GM19452 (cell line): ENCODE data around the gene IMMP2L.

ENCODE experiments used
- ATAC-seq: cut with Tn5 transposase; IDR thresholded peaks from one replicate; pipeline ENCODE4 v1.9.1; 2021; ENCODE audit not compliant: unreplicated experiment

IMMP2L gene

DNA sequence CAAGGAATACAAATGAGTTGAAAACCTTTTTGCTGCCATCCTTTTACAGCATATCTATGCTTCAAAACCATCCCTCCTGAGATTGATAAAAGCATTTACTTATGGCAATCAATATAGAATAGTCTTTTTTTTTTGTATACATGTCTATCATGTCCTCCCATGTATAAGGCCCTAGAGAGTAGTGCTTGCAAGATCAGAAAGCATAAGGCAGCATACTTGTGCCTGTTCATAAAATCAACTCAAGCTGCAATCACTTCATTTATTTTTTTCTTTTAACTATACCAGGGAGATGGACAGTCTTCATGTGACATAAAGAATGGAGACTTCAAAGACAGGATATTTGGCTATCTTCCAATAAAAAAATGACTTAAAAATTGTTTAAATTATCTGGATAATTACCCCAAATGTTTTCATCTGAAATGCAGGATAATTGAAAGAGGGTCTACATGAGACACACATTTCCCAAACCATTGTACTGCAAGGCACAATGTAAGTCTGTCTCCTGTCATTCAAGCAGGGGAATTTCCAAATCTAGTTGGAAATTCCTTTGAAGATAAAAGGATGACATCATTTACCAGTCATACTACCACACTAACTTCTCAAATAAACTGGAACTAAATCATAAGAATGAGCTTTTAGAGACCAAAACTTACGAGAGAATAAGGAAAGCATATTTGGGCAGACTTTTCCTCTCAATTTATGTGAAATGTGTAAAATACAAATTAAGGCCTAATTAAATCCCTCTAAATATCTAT is 448.9 kb downstream of the IMMP2L start:
- no peak for ATAC-seq

DNA sequence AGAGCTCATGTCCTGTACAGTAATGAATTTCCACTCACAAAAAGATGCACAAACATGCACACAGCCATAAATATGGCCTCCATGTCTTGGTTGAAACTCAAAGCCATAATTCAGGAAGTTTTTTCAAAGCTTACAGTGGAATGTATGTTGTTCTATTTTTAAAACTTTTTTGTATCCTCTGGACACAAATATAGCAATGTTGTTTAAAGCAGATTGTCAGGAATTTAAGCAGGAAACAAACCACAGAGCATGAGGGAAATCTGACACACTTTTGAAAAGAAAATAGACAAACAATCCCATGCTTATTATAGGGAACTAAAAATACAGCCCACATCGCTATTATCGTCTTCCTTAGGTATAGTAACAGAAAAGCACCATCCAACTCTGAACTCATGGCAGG is 449.9 kb downstream of the IMMP2L start:
- ATAC-seq: no peak

DNA sequence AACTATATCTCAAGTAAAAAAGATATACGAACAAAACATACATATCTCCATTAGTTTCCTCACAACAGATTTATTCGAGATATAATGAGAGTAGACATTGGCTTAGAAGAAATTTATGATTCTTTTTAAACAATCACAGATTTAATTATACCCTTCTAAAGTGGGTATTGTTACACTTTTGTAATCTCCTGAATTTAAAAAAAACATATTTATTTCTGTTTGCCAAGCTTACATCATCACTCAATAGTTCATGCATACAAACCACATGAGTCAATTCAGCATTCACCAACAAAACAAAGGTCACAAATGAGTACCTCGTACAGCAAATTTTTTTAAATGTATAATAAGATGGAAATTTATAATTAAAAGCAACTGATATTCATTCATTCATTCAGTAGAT is 453.8 kb downstream of the IMMP2L start:
- ATAC-seq: no peak

DNA sequence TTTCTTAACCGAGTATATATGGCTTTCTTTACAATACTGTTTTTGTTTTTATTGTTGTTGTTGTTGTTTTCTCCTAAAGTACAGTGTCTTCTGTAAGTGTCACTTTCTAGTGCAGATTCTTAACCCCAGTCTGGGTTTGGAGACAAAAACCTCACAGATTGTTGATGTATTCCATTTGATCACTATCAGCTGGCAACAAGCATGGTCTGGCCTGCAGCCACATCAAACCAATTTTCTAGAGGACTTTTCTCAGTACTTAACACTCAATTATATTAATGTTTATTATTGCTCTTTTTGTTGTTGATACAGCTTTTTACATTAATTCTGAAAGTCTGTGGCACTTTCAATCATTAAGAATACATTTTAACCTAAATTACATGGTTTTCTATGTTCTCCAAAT is 454.3 kb downstream of the IMMP2L start:
- ATAC-seq: no peak

DNA sequence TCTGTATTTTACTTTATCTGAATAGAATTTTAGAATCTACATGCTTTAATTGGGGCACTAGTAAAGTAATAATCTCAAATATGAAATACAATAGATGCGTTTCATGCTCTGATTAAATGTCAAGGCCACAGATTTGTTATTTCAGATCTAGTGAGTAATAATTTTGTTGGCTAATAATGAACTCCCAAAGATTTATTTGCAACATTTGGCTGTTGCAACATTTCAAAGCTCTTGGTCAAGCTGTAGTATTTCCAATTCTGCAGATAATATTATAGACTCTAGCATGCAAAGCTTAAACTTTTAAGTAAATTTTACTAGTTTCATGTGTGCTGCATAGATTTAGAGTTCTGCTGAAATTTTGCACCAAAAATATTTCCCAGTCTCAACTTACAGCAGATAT is 454.7 kb downstream of the IMMP2L start:
- ATAC-seq: no peak

DNA sequence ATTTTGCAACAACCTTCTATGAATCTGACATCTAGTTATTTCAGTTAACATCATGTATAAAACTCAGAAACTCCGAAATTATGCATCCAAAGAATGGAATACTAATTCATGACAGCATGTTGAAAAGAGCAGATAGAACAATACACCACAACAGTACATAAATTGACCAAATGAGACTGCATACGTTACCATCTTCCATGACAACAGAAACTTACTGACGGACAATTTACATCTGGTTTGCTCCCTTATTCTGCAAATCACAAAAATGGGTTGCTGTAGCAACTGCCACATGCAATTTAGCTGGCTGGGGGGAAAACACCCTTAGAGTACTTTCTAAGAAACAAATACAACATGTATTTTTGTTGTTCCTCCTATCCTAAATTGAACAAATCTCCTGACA is 457.0 kb downstream of the IMMP2L start:
- ATAC-seq: no peak

DNA sequence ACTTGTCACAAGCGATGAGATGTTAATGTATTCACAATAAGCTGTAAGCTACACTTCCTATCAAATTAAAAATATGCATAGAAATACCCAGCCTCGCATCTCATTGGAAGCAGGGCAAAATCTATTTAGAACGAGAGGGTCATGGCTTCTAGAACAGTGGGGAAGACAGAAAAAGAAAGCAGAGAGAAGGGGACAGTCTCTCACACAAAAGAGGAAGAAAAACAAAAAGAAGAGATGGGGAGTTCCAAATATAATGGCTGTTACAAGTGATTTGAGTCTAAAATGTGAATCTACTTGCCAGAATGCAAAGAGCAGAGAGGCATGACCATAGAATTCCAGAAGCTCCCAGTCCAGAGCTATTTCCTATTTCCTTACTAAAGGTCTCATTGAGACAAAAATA is 457.6 kb downstream of the IMMP2L start:
- ATAC-seq: no peak

DNA sequence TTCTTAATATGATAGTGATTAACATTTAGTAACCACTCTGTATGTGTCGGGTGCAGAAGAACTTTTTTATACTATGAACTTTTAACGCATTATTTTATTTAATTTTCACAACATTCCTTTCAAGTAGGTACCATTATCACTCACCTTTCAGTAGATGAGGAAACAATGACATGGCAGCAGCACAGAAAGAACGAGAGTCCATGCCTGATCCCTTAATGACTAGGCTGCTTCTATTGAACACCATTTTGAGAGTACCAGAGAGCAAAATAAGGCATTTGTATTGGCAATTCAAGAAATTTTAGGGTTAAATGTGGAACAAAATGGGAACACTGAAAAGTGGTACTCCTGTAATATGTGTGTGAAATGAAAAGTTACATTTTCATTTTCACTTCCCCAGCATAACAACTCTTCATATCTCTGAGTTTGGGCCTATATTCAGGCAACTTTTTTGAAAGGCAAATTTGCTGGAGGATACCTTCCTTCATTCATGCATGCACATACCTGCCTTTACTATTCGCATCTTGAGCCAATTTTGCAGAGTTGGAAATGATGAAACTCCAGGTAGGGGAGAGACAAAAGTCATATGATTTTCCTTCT is 458.5 kb downstream of the IMMP2L start:
- peak; percentile 65 for ATAC-seq

DNA sequence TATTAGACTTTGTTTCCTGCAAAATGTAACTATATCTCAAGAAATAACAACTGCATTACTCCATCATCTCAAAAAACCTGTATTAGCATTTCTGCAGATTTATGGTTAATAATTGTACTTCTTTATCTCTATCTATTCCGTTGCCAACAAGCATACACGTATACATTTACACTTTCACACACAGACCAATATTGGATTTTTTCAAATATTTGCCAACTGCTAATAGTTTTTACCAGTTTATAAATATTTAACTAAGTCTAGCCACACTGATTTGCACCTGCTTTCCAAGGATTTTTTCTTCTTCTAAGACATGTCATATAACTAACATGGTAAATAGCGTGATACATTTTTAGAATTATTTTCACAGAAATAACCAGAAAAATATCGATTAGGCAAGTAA is 459.2 kb downstream of the IMMP2L start:
- ATAC-seq: no peak

DNA sequence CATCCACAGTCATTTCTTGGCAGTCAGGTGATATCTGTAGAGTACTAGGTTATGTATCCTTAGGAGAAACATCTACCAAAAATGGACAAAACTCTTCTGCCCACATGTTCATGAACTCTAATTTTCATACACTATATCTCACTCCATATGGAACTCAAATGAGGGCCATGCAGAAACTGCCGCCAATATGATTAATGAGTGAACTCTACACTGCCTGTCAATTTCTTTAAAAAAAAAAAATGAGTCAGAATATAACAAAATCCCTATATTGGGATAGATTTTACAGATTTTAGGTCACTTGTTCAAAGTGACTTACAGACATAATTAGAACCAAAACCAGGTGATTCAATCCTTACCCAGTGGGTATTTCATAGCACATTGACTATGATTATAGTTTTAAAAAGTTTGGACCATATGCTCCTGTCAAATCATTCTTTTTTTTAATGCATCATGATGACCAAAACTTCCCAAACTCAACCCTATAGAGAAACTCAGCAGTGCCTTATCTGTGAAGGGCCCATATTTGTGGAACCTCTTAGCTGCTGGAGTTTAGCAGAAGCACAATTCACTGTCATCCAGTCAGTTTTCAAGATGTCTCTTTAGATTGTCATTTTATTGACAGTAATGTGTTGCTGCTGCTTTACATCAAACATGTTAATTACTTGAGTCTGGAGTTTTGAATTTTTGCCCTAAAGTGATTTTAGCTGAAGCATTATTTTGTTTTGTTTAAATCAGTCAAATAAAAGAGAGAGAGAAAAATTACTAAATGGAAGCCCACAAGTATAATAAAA is 460.2 kb downstream of the IMMP2L start:
- ATAC-seq: no peak

DNA sequence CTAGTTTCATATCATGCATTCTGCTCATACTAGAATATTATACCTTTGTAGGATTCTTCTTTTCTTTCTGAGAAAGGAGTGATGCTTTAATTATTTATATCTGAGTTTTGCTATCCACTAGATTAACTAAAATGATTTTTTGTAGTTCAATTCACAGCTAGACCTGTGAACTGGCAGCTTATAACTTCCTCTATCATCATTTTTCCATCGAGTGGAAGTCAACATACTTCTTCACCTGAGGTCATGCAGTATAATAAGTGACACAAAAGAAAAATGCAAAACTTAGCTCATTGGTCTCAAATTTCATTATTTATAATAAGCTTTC is 463.4 kb downstream of the IMMP2L start:
- no peak for ATAC-seq

DNA sequence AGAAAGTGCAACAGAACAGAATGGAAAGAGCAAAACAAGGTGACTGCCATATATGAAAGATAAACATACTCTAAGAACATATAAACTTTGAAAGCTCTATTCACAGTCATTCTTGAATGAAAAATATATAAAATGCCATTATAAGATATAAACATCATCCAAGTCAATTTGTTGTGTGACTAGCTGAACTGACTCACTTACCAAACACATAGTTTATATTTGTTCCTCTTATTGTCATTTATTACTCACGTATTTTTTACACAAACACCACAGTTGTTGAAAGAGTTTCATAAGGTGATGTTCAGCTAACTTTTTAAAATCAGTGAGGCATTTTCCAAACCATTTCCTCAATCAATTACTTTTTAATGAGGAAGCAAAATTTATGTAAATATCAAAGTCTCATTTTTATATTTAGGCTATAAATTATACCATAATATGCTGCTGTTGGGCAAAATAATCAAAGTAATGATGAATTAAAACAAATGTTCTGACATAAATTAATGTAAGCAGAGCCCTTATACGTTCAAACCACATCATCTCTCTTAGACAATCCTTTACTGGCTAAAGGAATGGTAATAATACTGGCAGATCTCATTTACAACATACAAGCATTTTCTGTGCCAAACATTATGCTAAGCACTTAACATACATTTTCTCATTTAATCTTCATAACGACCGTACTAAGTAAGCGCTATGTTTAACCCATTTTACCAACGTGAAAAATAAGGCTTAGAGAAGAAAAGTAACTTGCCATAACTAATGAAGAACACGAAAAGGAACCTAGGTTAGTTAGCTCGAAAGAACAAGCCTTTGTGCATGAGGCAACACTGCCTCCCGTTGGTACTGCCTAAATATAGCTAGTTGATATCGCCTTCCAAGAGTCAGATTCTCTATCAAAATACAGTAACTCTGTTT is 464.0 kb downstream of the IMMP2L start:
- peak; percentile 70 for ATAC-seq

DNA sequence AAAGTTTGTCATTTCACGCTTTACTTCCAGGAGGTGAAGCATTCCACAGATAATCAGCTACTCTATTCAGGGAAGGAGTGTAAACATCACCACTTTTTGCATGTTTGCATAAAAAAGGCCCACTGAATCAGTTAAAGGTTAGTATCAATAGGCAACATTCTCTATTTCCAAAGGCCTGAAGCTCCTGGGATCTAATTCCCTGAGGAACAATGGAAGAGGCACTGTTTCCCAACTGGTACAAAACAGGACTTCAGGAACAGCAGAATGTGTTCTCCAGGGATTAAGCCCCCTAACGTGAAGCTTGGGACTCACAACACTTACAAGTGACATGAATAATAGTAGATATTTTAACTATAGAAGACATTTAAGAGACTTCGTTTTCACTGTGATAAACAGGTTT is 465.3 kb downstream of the IMMP2L start:
- no peak for ATAC-seq

DNA sequence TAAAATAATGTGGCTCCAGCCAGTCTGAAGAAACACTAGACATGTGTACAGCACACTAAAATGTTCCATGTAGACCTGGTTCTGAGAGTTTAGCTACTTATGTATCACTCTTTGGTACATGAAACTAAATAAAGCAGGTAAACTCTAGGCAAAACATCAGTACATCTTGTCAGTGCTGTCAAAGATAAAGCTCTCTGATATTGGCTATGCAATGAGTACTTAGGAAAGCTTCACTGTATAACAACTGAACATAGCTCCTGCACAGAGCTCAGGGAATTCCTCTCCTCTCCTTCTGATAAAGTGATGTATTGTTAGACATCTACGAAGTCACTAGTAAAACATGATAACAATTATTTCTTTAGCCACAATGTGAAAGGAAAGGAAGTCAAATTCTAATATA is 467.9 kb downstream of the IMMP2L start:
- ATAC-seq: no peak

DNA sequence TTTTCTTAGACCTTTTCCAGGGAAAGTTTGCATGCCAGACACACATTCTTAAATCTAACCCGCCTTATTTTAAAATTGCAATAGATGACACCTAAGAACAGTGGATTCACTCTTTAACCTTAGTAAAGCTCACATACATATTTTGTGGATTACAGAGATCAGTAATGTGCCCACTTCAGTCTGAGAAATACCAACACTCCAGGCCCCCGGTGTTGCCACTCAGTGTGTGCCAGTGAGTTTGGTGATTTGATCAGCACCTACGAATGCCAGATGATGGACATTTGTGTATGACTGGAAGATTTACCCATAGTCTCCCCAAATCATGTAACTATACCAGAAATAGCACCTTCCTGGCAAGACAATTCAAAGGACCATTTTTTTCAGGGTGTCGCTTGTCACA is 468.8 kb downstream of the IMMP2L start:
- no peak for ATAC-seq

DNA sequence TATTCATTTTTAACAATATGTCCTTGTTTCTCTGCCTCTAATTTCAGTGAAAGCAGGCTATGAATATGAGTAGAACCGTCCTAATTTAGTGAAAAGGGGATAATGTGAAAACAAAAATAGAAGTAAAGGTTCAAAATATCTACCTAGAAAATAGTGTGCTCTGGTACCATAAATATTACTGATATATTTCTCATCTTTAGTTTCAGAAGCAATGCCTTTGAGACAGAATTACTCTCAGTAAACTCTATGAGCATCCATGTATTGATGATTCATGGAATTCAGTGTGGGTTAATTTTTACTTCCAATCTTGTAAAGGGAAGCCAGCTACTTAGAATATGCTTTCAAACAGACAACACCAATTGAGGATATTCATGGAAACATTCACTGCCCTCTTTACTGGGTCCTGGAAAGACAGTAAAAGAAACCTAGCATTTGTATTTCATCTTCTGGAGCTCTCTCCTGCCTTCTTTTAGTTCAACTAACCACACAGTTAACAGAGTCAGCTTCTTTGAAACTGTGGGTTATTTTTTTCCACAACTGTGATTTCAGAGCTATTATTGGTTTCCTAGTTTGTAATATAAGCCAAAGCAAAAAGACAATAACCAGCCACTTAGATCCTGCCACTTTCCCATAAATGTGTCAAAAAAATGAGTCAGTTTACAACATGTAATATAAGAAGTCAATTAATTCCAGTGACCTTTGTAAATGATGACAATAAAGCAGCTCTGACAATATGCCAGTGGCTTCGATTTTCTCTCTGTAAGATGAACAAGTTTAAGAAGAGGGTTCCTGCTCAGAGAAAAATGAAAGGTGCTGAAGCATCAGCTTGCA is 469.7 kb downstream of the IMMP2L start:
- ATAC-seq: peak; percentile 50

DNA sequence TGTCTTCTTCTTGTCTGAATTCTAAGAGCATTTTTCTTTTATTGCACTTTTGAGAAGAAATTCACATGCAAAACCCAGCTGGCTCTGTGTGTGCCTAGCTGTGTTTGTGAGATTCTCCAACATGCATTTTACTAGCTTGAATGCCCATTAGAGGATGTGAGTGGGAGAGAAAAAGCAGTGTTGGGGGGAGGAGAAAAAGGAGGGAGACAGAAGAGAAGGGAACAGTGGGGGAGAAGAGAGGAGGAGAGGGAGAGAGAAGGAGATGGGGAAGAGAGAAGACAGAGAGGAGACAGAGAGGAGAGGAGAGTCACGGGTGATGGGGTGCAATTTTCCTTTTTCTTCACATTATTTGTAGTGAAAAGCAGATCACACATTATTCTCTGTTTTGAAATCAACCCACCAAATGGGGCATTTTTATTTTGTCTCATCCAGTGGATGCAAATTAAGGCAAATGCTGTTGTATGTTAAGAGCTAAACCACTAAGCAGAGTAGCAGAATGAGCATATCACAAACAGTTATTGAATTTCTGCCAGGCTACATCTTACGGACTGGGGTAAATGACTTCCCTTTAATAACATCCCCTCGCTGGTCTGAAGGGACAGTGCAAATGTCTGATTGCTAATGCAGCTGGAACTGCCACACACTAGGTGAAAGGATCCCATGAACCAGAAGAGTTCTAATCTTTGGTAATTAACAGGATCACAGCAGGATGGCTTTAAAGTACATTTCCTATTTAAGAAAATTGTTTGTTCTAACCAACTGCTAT is 470.5 kb downstream of the IMMP2L start:
- ATAC-seq: no peak

DNA sequence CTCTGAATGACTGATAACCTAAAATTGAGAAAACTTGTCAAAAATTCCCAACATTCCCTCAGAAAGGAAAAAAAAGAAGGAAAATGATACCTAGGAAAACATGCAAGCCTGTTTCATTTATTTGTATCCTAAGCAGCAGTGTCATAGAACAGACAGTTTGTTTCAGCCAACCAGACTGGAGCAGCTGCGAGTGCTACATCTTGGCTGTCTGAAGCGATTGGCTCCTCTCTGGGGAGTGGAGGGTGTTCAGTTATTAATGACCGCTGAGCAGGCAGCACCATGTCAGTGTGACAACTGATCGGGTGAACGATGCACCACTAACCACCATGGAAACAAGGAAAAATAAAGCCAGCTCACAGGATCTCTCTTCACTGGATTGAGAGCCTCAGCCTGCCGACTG is 471.4 kb downstream of the IMMP2L start, which contains the start of gene LRRN3:
TSS of gene LRRN3 (plus strand) at position 282 of the 400 bp plus-strand sequence. CDS start 31,646 bp downstream, outside the sequence.
- ATAC-seq: no peak

DNA sequence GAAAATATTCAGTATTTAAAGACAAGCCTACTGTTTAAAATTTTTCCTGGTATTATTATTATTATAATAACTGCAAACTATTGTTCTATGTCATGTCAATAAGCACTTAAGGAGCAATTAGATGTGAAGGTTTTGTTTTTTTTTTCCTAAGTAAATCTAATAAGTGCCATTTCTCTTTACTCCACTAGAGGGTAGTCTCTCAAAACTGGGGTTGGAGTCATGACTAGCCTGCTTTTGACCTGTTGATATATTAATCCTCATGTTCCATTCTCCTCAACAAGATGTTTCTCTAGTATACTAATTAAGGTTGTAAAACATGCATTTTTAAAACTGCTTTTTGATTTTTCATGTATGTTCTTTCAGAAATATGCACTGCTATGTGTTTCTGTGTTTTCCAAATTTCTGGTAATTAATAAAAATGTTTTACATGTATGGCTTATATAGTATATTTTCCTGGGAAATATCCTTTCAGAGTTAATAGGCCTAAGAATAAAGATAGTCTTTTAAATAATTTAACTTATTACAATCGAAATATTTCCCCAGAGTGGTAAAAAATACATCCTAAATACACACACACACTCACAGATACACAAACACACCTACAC is 472.4 kb downstream of the IMMP2L start:
- ATAC-seq: peak; percentile 43
